Measurements from ENCODE around the gene CNTNAP5. TPM values are rescaled to one million over a fixed set of nuclear protein-coding genes. Genes with fewer than 3 reads are reported as not detected.

Gene CNTNAP5
- total RNA-seq, 1 donor from 2014 or later = not detected

DNA sequence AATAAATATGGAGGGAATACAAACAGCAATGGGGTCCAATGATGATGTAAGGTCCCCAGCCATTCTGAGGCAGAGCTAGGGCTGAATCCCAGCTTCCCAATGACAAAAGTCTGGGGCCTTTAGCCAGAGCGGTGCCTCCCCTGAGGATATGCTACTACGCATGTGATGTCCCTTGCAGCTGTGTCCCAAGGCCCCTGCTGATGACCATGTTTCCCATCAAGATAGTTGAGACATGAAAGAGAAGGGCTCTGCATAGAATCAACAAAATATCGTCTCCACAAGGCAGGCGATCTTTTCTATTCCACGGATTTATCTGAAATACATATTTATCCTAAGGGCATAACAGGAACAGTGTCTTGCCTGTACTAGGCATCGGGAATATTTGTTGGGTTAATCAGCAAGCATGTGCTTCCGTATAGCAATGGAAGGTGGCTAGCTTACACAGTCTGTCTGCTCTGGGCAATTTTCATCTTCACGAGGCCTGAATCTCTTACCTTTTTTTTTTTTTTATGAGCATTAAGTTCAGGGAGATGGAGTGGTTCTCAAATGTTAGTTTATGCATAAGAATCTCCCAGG, 284.6 kb downstream of the CNTNAP5 start:
- H3K36me3 ChIP-seq = no peaks in the 10 kb centered on the region
- TF ChIP-seq, protein P1, sequence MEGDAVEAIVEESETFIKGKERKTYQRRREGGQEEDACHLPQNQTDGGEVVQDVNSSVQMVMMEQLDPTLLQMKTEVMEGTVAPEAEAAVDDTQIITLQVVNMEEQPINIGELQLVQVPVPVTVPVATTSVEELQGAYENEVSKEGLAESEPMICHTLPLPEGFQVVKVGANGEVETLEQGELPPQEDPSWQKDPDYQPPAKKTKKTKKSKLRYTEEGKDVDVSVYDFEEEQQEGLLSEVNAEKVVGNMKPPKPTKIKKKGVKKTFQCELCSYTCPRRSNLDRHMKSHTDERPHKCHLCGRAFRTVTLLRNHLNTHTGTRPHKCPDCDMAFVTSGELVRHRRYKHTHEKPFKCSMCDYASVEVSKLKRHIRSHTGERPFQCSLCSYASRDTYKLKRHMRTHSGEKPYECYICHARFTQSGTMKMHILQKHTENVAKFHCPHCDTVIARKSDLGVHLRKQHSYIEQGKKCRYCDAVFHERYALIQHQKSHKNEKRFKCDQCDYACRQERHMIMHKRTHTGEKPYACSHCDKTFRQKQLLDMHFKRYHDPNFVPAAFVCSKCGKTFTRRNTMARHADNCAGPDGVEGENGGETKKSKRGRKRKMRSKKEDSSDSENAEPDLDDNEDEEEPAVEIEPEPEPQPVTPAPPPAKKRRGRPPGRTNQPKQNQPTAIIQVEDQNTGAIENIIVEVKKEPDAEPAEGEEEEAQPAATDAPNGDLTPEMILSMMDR (IDR thresholded peaks at IDR 0.05) = no peak
- H3K9me3 ChIP-seq = no peaks in the 10 kb centered on the region
- H3K4me3 ChIP-seq = no peak overlapping the region
- DNase-seq = no peak
- no peak for ATAC-seq
- H3K27ac ChIP-seq = no peak overlapping the region
- H3K4me1 ChIP-seq = no peaks in the 10 kb centered on the region
- intact Hi-C loops (cut with DNase I) = no loop called here
- no peaks in the 10 kb centered on the region for H3K27me3 ChIP-seq (ENCODE audit: low read depth)

DNA sequence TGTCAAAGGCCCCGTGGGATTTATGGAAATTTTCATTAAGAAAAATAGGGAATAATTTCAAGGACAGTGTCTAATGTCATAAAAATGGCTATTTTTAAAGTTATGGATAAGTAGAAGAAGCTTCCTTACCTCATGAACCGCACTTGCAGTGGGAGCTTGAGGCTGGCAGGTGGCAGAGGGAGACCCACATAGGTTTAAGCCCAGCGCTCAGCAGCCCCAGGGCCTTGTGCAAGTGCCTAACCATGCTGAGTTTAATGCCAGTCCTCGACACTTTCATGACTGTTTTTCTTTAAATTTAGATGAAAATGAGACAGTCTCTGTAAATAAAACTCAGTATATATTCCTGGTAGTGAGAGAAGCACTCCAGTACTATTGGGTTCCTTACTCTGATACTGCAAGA, 285.6 kb downstream of the CNTNAP5 start:
- no peaks in the 10 kb centered on the region for H3K9me3 ChIP-seq
- no peak overlapping the region for H3K4me3 ChIP-seq
- no peak overlapping the region for H3K27ac ChIP-seq
- DNase-seq (no peak), ATAC-seq (no peak)
- TF ChIP-seq, protein P1 (IDR thresholded peaks at IDR 0.05) = no peak
- H3K36me3 ChIP-seq = no peaks in the 10 kb centered on the region
- no peaks in the 10 kb centered on the region for H3K27me3 ChIP-seq (ENCODE audit: low read depth)
- H3K4me1 ChIP-seq = no peaks in the 10 kb centered on the region
- intact Hi-C loops (cut with DNase I) = no loop called here

DNA sequence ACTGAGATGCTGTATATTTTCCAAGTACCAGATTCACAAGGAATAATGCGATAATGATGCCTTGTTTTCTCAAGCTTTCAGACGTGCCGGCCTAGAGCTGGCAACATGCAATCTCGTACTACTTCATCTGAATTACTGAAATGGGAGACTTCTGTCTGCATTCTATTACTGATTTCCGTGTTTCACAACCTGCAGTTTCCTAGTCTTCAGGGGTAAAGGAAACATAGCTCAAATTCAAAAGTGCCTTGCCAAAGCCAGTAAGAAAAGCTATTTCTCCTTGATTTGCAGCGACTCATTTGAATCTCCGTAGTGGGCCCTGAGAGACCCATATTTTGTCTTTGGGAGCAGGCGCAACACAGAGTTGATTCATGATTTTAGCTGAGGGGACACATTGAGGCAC, 289.0 kb downstream of the CNTNAP5 start:
- no peak for DNase-seq
- TF ChIP-seq, protein P1 (IDR thresholded peaks at IDR 0.05) = no peak

DNA sequence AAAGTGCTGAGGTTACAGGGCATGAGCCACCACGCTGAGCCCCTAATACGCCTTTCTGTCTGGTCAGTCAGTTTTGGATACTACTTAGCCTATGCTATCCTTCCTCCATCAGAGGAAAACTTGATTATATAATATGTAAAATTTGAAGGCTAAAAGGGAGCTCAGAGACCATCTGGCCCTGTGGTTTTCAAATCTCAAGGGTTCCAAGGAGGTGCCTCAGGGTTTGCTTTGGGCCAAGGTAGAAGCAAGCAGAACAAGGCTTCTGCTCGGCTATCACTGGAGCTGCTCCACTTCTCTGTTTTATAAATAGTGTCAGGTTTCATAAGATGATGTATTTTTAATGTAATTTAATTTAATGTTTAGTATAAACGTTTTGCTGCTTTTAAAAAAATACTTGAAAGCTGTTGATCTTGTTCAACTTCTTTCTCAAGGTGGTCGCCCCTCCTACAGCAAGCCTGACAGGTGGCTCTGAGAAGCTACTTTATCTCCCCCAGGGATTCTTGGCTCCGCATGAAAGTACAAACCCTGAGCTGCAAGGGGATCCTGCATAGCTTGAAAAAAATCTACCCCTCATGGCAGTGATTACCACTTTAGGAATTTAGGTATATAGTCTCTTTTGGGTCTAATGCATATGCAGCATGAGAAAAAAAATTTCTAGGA, 290.3 kb downstream of the CNTNAP5 start:
- no peak overlapping the region for H3K27ac ChIP-seq
- H3K27me3 ChIP-seq (ENCODE audit: low read depth) = no peaks in the 10 kb centered on the region
- intact Hi-C loops (cut with DNase I) = no loop called here
- DNase-seq (no peak), ATAC-seq (no peak)
- H3K4me1 ChIP-seq = no peaks in the 10 kb centered on the region
- no peaks in the 10 kb centered on the region for H3K9me3 ChIP-seq
- H3K4me3 ChIP-seq = no peak overlapping the region
- TF ChIP-seq, protein P1 (IDR thresholded peaks at IDR 0.05) = no peak
- no peaks in the 10 kb centered on the region for H3K36me3 ChIP-seq

More for the DNA sequence above, 289.0 kb downstream of the CNTNAP5 start:
- Histone ChIP-seq H3K27ac (no peak overlapping the region), H3K9me3 (no peaks in the 10 kb centered on the region), H3K27me3 (ENCODE audit: low read depth) (no peaks in the 10 kb centered on the region), H3K36me3 (no peaks in the 10 kb centered on the region), H3K4me3 (no peak overlapping the region), H3K4me1 (no peaks in the 10 kb centered on the region)
- intact Hi-C loops (cut with DNase I) = no loop called here
- ATAC-seq = no peak

DNA sequence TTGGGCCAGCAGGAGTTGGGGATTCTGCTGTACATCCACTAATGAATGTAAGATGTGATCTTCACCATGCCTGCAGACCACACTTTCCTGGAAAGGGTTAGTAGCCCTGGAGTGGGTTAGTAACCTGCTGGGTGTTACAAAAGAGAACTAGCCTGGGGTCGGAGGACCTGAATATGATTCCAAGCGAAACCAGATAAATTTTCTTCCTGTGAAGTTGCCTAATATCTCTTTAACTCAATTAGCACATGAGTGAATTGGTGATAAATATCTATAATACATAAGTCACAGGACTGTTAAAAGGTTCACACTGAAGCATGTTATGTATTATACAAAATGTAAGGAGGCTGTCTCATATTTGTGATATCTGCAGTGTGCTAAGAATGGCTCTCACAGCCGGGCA, 291.0 kb downstream of the CNTNAP5 start:
- TF ChIP-seq, protein P1 (IDR thresholded peaks at IDR 0.05) = no peak

More for the DNA sequence above, 291.0 kb downstream of the CNTNAP5 start:
- no peaks in the 10 kb centered on the region for H3K36me3 ChIP-seq
- no peak for ATAC-seq
- intact Hi-C loops (cut with DNase I) = no loop called here
- H3K27me3 ChIP-seq (ENCODE audit: low read depth) = no peaks in the 10 kb centered on the region
- H3K4me3 ChIP-seq = no peak overlapping the region
- no peak for DNase-seq
- H3K4me1 ChIP-seq = no peaks in the 10 kb centered on the region
- no peaks in the 10 kb centered on the region for H3K9me3 ChIP-seq
- no peak overlapping the region for H3K27ac ChIP-seq
